GM18519 (cell line): ENCODE results near the gene KRTAP10-3.
"Not testable (repeated sequence)": the region's sequence is repeated elsewhere in the genome, so short reads cannot be mapped to it uniquely, and the experiment has no call there.

Source experiments
- ATAC-seq: cut with Tn5 transposase; IDR thresholded peaks from one replicate; pipeline ENCODE4 v1.9.1; 2021; ENCODE audit warnings: mild to moderate bottlenecking, moderate library complexity; ENCODE audit not compliant: unreplicated experiment, low FRiP score

KRTAP10-3 gene

GRCh38 chr21:44590897-44591800 lies 32.6 kb upstream of the KRTAP10-3 start:
- ATAC-seq, result not testable (repeated sequence)

GRCh38 chr21:44590311-44590721 lies 31.7 kb upstream of the KRTAP10-3 start:
- no peak for ATAC-seq

- ATAC-seq, result no peak
These were observed 31.2 kb upstream of the KRTAP10-3 start for GRCh38 chr21:44589586-44590305.

- no peak for ATAC-seq
These were observed 30.5 kb upstream of the KRTAP10-3 start for GRCh38 chr21:44589094-44589493.

- no peak for ATAC-seq
These were observed 27.3 kb upstream of the KRTAP10-3 start for GRCh38 chr21:44585892-44586291.

- no peak for ATAC-seq
These were observed 25.2 kb upstream of the KRTAP10-3 start for GRCh38 chr21:44583800-44584147.

- no peak for ATAC-seq
These were observed 24.6 kb upstream of the KRTAP10-3 start for GRCh38 chr21:44583089-44583799.

- ATAC-seq, result no peak
These were observed 23.5 kb upstream of the KRTAP10-3 start for GRCh38 chr21:44582055-44582454.

- ATAC-seq, result no peak
These were observed 22.6 kb upstream of the KRTAP10-3 start for GRCh38 chr21:44581158-44581557.

- not testable (repeated sequence) for ATAC-seq
These were observed 21.7 kb upstream of the KRTAP10-3 start, which contains the start of gene KRTAP10-5 for GRCh38 chr21:44580231-44580821. KRTAP10-5 (minus strand) TSS chr21:44580604; CDS start chr21:44580578, 26 bp downstream.

- no peak for ATAC-seq
These were observed 21.2 kb upstream of the KRTAP10-3 start for GRCh38 chr21:44579833-44580144.

- no peak for ATAC-seq
These were observed 20.6 kb upstream of the KRTAP10-3 start for GRCh38 chr21:44579056-44579832.

- ATAC-seq, result no peak
These were observed 19.9 kb upstream of the KRTAP10-3 start for GRCh38 chr21:44578371-44579055.

GRCh38 chr21:44576025-44576420 lies 17.4 kb upstream of the KRTAP10-3 start:
- no peak for ATAC-seq

- ATAC-seq, result no peak
These were observed 16.9 kb upstream of the KRTAP10-3 start for GRCh38 chr21:44575307-44576024.

GRCh38 chr21:44574457-44575306 lies 16.1 kb upstream of the KRTAP10-3 start:
- ATAC-seq, result no peak

GRCh38 chr21:44573630-44574456 lies 15.2 kb upstream of the KRTAP10-3 start, which contains the start of gene KRTAP10-4:
KRTAP10-4 (plus strand) TSS chr21:44573729; CDS start chr21:44573759, 30 bp downstream.
- ATAC-seq, result not testable (repeated sequence)
